ENCODE results near the gene PYGB. TPM values are rescaled to one million over a fixed set of nuclear protein-coding genes. Genes with fewer than 3 reads are reported as not detected.
A peak's percentile ranks its signal among the peaks of the same experiment; 100 is the strongest.

Gene PYGB
- total and polyA plus RNA-seq, 4 donors, result 30.3 to 90.3 (median 47.3) TPM

GRCh38 chr20:25276533-25277050 is 28.7 kb downstream of the PYGB start:
- Histone ChIP-seq H3K4me3 (no peak overlapping the region), H3K4me1 (ENCODE audit: control insufficient read depth in 5 of 5, insufficient read depth in 5 of 5, low read length in 5 of 5) (no peaks in the 10 kb centered on the region), H3K9me3 (ENCODE audit: control insufficient read depth in 4 of 4, insufficient read depth in 3 of 4, low read length in 3 of 4) (no peaks in the 10 kb centered on the region), H3K27ac (ENCODE audit: low read depth in 1 of 2, low read length in 1 of 2) (peak overlapping the region in 1 of 2 donors; percentile 43), H3K9ac (ENCODE audit: insufficient read depth in 1 of 2, low read length in 2 of 2) (no peak overlapping the region), H3K36me3 (ENCODE audit: control insufficient read depth in 4 of 4, insufficient read depth in 4 of 4, low read length in 4 of 4) (peaks cover 0 to 80% (median 19%) of the 10 kb centered on the region in 4 donors), H3K27me3 (ENCODE audit: control insufficient read depth in 3 of 3, insufficient read depth in 3 of 3, low read length in 2 of 3) (no peaks in the 10 kb centered on the region)
- TF ChIP-seq, protein P1, sequence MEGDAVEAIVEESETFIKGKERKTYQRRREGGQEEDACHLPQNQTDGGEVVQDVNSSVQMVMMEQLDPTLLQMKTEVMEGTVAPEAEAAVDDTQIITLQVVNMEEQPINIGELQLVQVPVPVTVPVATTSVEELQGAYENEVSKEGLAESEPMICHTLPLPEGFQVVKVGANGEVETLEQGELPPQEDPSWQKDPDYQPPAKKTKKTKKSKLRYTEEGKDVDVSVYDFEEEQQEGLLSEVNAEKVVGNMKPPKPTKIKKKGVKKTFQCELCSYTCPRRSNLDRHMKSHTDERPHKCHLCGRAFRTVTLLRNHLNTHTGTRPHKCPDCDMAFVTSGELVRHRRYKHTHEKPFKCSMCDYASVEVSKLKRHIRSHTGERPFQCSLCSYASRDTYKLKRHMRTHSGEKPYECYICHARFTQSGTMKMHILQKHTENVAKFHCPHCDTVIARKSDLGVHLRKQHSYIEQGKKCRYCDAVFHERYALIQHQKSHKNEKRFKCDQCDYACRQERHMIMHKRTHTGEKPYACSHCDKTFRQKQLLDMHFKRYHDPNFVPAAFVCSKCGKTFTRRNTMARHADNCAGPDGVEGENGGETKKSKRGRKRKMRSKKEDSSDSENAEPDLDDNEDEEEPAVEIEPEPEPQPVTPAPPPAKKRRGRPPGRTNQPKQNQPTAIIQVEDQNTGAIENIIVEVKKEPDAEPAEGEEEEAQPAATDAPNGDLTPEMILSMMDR (IDR thresholded peaks at IDR 0.05; ENCODE audit: control extremely low read depth, extremely low read depth), result no peak
- DNase-seq (peak in 1 of 3 donors; percentile 9), ATAC-seq (ENCODE audit: insufficient read depth, low FRiP score) (no peak)
- 96% methylated on average over 23 to 24 of the region's 24 CpGs for WGBS, 2 donors

DNA sequence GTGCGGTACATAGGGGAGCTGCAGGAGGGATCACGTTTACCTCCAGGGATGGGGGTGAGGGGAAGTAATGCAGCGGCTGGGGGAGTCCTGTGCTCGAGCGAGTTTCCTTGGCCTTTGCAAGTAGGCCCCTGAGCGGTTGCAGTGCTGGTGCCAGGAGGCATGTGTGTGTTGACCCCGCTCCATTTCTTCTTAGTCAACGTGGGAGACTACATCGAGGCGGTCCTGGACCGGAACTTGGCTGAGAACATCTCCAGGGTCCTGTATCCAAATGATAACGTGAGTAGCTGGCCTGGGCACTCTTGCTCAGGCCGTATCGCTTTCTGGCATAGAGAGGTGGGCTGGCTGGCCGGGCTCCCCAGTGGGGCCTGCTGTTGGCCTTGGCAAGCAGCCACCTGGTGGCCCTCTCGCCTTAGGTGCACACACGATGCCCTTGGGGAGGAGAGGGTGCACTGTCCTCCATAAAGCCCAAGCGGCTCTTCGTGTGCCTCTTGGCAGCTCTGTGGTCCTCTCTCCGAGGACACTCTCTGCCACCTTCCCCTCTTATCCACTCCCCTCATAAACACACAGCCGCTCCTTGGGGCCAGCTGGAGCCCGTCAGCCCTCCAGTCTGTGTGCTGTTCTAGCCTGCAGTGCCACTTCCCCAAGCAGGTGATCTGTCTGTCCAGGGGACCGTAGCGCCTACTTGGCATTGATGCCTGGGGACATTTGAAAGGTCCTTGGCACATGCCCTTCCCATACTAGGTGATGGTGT is 29.3 kb downstream of the PYGB start:
- Histone ChIP-seq H3K9me3 (ENCODE audit: control insufficient read depth in 4 of 4, insufficient read depth in 3 of 4, low read length in 3 of 4) (no peaks in the 10 kb centered on the region), H3K36me3 (ENCODE audit: control insufficient read depth in 4 of 4, insufficient read depth in 4 of 4, low read length in 4 of 4) (peaks cover 0 to 83% (median 17%) of the 10 kb centered on the region in 4 donors), H3K27ac (ENCODE audit: low read depth in 1 of 2, low read length in 1 of 2) (peak overlapping the region in 1 of 2 donors; percentile 43), H3K27me3 (ENCODE audit: control insufficient read depth in 3 of 3, insufficient read depth in 3 of 3, low read length in 2 of 3) (no peaks in the 10 kb centered on the region), H3K4me3 (no peak overlapping the region), H3K9ac (ENCODE audit: insufficient read depth in 1 of 2, low read length in 2 of 2) (no peak overlapping the region), H3K4me1 (ENCODE audit: control insufficient read depth in 5 of 5, insufficient read depth in 5 of 5, low read length in 5 of 5) (no peaks in the 10 kb centered on the region)
- peak in 1 of 3 donors; percentile 5 for DNase-seq
- TF ChIP-seq, protein P1 (IDR thresholded peaks at IDR 0.05; ENCODE audit: control extremely low read depth, extremely low read depth), result no peak
- no peak for ATAC-seq (ENCODE audit: insufficient read depth, low FRiP score)
- WGBS, 2 donors, result 94 to 96% methylated on average over 24 of the region's 24 CpGs

- no peak for ATAC-seq (ENCODE audit: insufficient read depth, low FRiP score)
- no peaks in the 10 kb centered on the region for H3K27me3 ChIP-seq (ENCODE audit: control insufficient read depth in 3 of 3, insufficient read depth in 3 of 3, low read length in 2 of 3)
- H3K36me3 ChIP-seq (ENCODE audit: control insufficient read depth in 4 of 4, insufficient read depth in 4 of 4, low read length in 4 of 4), result peaks cover 0 to 84% (median 13%) of the 10 kb centered on the region in 4 donors
- DNase-seq, result peak in 1 of 3 donors; percentile 9
- no peak overlapping the region for H3K4me3 ChIP-seq
- H3K4me1 ChIP-seq (ENCODE audit: control insufficient read depth in 5 of 5, insufficient read depth in 5 of 5, low read length in 5 of 5), result no peaks in the 10 kb centered on the region
- H3K9ac ChIP-seq (ENCODE audit: insufficient read depth in 1 of 2, low read length in 2 of 2), result no peak overlapping the region
- 97% methylated on average over 19 of the region's 19 CpGs for WGBS, 2 donors
- TF ChIP-seq, protein P1 (IDR thresholded peaks at IDR 0.05; ENCODE audit: control extremely low read depth, extremely low read depth), result no peak
- no peaks in the 10 kb centered on the region for H3K9me3 ChIP-seq (ENCODE audit: control insufficient read depth in 4 of 4, insufficient read depth in 3 of 4, low read length in 3 of 4)
- H3K27ac ChIP-seq (ENCODE audit: low read depth in 1 of 2, low read length in 1 of 2), result peak overlapping the region in 1 of 2 donors; percentile 43
Observed at GRCh38 chr20:25277941-25278521, 30.1 kb downstream of the PYGB start.
